ENCODE results near the gene ORAI1.

GRCh38 chr12:121580959-121581685 lies 45.2 kb upstream of the ORAI1 start, which contains the start of gene KDM2B:
- no peak for TF ChIP-seq POLR2A (IDR thresholded peaks at IDR 0.05; ENCODE audit: low read depth, low read length)
- no peak for TF ChIP-seq CTCF (IDR thresholded peaks at IDR 0.05; ENCODE audit: extremely low read depth in 1 of 2, insufficient read depth in 1 of 2, low read depth in 1 of 2, low read length in 2 of 2)
- TF ChIP-seq EZH2 (IDR thresholded peaks at IDR 0.05; ENCODE audit: borderline replicate concordance, low read depth, low read length, severe bottlenecking) = no peak
